HL-60 (cell line): Measurements from ENCODE around the gene NR2F1.

Source experiments
- POLR2AphosphoS5 ChIP-seq: IDR thresholded peaks from 2 replicates; pipeline ENCODE4 v1.6.1; 2012; ENCODE audit warnings: low read depth
- TF ChIP-seq, protein P1 (sequence below): IDR thresholded peaks from one replicate; pipeline ENCODE4 v1.5.1; 2011; ENCODE audit warnings: low read length, control low read depth, inconsistent platforms; ENCODE audit not compliant: insufficient read depth

DNA sequence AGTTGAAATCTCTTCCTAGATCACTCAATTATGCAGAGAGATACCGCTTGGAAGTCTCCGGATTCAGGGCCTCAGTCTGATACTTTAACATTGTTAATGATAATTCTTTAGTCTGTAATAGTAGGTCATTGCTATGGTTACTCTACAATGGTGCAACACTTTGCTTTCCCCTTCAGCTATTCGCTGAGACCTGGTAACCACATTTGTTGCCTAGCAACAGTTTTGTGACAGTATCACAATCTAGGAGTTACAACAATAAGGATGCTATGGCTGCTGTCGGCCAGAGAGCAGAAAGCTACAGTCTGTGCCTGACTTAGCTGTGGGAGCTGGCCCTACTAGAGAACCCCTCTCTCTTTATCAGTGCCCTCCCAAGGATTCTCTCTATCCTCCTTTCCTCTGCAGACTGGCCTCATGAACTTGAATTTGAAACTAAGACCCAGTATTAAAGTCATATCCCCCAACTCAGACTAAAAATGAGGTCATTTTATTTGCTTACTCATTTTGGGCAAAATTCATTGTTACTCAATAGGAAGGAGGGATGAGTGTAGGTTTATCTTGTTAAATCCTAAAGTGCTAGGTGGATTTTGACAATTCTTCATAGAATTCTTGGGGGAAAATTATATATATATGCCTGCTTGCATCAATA lies 39.3 kb downstream of the NR2F1 start:
- TF ChIP-seq, protein P1, sequence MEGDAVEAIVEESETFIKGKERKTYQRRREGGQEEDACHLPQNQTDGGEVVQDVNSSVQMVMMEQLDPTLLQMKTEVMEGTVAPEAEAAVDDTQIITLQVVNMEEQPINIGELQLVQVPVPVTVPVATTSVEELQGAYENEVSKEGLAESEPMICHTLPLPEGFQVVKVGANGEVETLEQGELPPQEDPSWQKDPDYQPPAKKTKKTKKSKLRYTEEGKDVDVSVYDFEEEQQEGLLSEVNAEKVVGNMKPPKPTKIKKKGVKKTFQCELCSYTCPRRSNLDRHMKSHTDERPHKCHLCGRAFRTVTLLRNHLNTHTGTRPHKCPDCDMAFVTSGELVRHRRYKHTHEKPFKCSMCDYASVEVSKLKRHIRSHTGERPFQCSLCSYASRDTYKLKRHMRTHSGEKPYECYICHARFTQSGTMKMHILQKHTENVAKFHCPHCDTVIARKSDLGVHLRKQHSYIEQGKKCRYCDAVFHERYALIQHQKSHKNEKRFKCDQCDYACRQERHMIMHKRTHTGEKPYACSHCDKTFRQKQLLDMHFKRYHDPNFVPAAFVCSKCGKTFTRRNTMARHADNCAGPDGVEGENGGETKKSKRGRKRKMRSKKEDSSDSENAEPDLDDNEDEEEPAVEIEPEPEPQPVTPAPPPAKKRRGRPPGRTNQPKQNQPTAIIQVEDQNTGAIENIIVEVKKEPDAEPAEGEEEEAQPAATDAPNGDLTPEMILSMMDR = no peak
- TF ChIP-seq POLR2AphosphoS5 = no peak
